Neural progenitor cell (in vitro differentiated cells): ENCODE data around the gene TTC19.

Source experiments
- EZH2 ChIP-seq: fragments of 200-600 bp; sonication (generic); IDR thresholded peaks from 2 replicates; pipeline ENCODE4 v1.6.1; 2017; ENCODE audit warnings: antibody characterized with exemption, mild to moderate bottlenecking, moderate library complexity
- TF ChIP-seq, protein P1 (sequence below): fragments of 200-600 bp; sonication (generic); IDR thresholded peaks from 2 replicates; pipeline ENCODE4 v1.5.1; 2017; ENCODE audit warnings: antibody characterized with exemption, mild to moderate bottlenecking

DNA sequence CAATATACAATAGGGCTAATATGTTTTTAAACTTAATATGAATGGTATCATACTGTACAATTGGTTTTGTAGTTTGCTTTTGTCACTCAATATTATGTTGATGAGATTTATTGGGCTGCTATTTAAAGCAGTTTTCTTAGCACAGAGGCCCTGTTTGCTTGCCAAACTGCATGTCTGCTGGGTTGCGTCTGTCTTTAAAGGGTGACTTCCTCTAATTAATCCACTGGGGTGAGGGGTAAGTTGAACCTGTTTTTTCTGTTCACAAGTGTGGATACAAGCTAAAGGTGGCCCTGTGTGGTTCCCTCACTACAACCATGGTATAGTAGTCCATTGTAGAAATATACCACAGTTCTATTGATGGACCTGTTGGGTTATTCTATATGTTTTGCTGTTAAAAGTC lies 19.7 kb downstream of the TTC19 start:
- TF ChIP-seq, protein P1, sequence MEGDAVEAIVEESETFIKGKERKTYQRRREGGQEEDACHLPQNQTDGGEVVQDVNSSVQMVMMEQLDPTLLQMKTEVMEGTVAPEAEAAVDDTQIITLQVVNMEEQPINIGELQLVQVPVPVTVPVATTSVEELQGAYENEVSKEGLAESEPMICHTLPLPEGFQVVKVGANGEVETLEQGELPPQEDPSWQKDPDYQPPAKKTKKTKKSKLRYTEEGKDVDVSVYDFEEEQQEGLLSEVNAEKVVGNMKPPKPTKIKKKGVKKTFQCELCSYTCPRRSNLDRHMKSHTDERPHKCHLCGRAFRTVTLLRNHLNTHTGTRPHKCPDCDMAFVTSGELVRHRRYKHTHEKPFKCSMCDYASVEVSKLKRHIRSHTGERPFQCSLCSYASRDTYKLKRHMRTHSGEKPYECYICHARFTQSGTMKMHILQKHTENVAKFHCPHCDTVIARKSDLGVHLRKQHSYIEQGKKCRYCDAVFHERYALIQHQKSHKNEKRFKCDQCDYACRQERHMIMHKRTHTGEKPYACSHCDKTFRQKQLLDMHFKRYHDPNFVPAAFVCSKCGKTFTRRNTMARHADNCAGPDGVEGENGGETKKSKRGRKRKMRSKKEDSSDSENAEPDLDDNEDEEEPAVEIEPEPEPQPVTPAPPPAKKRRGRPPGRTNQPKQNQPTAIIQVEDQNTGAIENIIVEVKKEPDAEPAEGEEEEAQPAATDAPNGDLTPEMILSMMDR: no peak
- no peak for TF ChIP-seq EZH2
